HepG2 (cell line): ENCODE data around the gene STX12. TPM values are rescaled to one million over a fixed set of nuclear protein-coding genes. Genes with fewer than 3 reads are reported as not detected.
"Not testable (repeated sequence)": the region's sequence is repeated elsewhere in the genome, so short reads cannot be mapped to it uniquely, and the experiment has no call there.

Source experiments
- ATAC-seq: fragments of 200-7000 bp; cut with Tn5 transposase; 3 replicates; pipeline ENCODE4 v1.9.1; 2020; ENCODE audit warnings: mild to moderate bottlenecking, moderate library complexity
- BruUV-seq: library from RNA; stranded (reverse); fragments of 400-500 nt; replicated peaks from 2 replicates; lab custom pipeline; 2021; lab: Mats Ljungman, UMichigan
- CTCF ChIA-PET: fragments of 300-600 bp; formaldehyde crosslinking; extraction: SDS; loops from one replicate; lab custom pipeline; 2021; ENCODE audit warnings: low total read pairs, inconsistent platforms, low intra/inter-chr PET ratio; lab: Yijun Ruan, JAX
- POLR2A ChIA-PET: fragments of 350-600 bp; sonication (Branson Sonifier 250); formaldehyde crosslinking; loops from one replicate; lab custom pipeline; 2020; ENCODE audit warnings: antibody characterized with exemption, inconsistent platforms; lab: Yijun Ruan, JAX
- DNase-seq: peaks from one replicate; pipeline ENCODE4 v3.0.0-alpha.2; 2015; ENCODE audit warnings: low spot score
- FAIRE-seq: peaks from 3 replicates; lab custom pipeline; 2011; peaks lifted over from hg19 to GRCh38; lab: Jason Lieb, UNC
- H2AFZ ChIP-seq: one replicate; pipeline ENCODE4 v1.6.1; 2011; ENCODE audit warnings: low read length, inconsistent platforms
- H3K27ac ChIP-seq: fragments of 300-600 bp; 3 replicates; pipeline ENCODE4 v1.8.0; 2011; ENCODE audit warnings: mixed run types, mild to moderate bottlenecking, mixed read lengths, low read length, inconsistent platforms; ENCODE audit not compliant: insufficient read depth; ENCODE audit errors: extremely low read length
- H3K27me3 ChIP-seq, 2 experiments: fragments of 200-600 bp in 1 of 2; 2 replicates in 1 of 2; 3 replicates in 1 of 2; pipeline versions ENCODE4 v1.6.0 to v1.8.0; 2011; ENCODE audit warnings: low read length in 2 of 2, mild to moderate bottlenecking in 2 of 2, moderate library complexity in 2 of 2, inconsistent platforms in 1 of 2; ENCODE audit not compliant: insufficient read depth in 2 of 2, control insufficient read depth in 1 of 2
- H3K36me3 ChIP-seq, 2 experiments: fragments of 200-600 bp in 1 of 2; replicated peaks in 1 of 2; 2 replicates in 1 of 2; 3 replicates in 1 of 2; pipeline versions ENCODE4 v1.5.1 to v1.8.0; 2011; ENCODE audit warnings: low read length in 2 of 2, inconsistent platforms in 1 of 2; ENCODE audit not compliant: insufficient read depth in 2 of 2, control insufficient read depth in 1 of 2
- H3K4me1 ChIP-seq: 2 replicates; pipeline ENCODE4 v1.5.1; 2012; ENCODE audit warnings: low read length, inconsistent platforms; ENCODE audit not compliant: insufficient read depth
- H3K4me2 ChIP-seq: 2 replicates; pipeline ENCODE4 v1.6.0; 2011; ENCODE audit warnings: low read depth, low read length, inconsistent platforms
- H3K4me3 ChIP-seq, 3 experiments: fragments of 200-600 bp in 1 of 3; sonication (generic), shearing (Covaris generic) in 1 of 3; replicated peaks in 1 of 3; 2 replicates each; pipeline ENCODE4 v1.5.1; 2011 to 2016; ENCODE audit warnings: low read length in 3 of 3, inconsistent platforms in 2 of 3, low read depth in 2 of 3, mild to moderate bottlenecking in 2 of 3, control low read depth in 1 of 3, mixed read lengths in 1 of 3; ENCODE audit not compliant: insufficient read depth in 1 of 3
- H3K79me2 ChIP-seq: one replicate; pipeline ENCODE4 v1.6.1; 2011; ENCODE audit warnings: low read length, inconsistent platforms; ENCODE audit not compliant: insufficient read depth
- H3K9ac ChIP-seq: 2 replicates; pipeline ENCODE4 v1.6.0; 2011; ENCODE audit warnings: mild to moderate bottlenecking, low read depth, low read length, inconsistent platforms; ENCODE audit not compliant: insufficient read depth
- H3K9me3 ChIP-seq: 2 replicates; pipeline ENCODE4 v1.5.1; 2012; ENCODE audit warnings: mild to moderate bottlenecking, low read length
- H4K20me1 ChIP-seq: 2 replicates; pipeline ENCODE4 v1.6.0; 2011; ENCODE audit warnings: inconsistent platforms, mild to moderate bottlenecking, low read length, moderate library complexity; ENCODE audit not compliant: insufficient read depth
- LRRFIP1 ChIP-seq: sonication (generic); formaldehyde crosslinking; conservative IDR thresholded peaks from 2 replicates; pipeline ENCODE4 v1.4.0; 2020; ENCODE audit warnings: missing genetic modification reagents
- RNF2 ChIP-seq: fragments of 450-650 bp; conservative IDR thresholded peaks from 2 replicates; pipeline ENCODE4 v1.6.1; 2016; ENCODE audit warnings: low read depth
- SAFB2 ChIP-seq: sonication (generic); formaldehyde crosslinking; IDR thresholded peaks from 2 replicates; pipeline ENCODE4 v1.5.1; 2020; ENCODE audit warnings: missing genetic modification reagents, low read depth, mild to moderate bottlenecking, borderline replicate concordance
- TCF7L2 ChIP-seq: IDR thresholded peaks from 2 replicates; pipeline ENCODE4 v1.6.1; 2011; ENCODE audit warnings: mild to moderate bottlenecking, low read depth, low read length, moderate library complexity
- TMF1 ChIP-seq: sonication (generic); formaldehyde crosslinking; IDR thresholded peaks from 2 replicates; pipeline ENCODE4 v1.8.1; 2022; ENCODE audit warnings: low read depth, missing genetic modification reagents
- ZBTB43 ChIP-seq: sonication (generic); formaldehyde crosslinking; conservative IDR thresholded peaks from 2 replicates; pipeline ENCODE4 v1.4.0; 2020; ENCODE audit warnings: missing genetic modification reagents
- ZNF230 ChIP-seq: sonication (generic); formaldehyde crosslinking; IDR thresholded peaks from 2 replicates; pipeline ENCODE4 v1.4.0; 2020; ENCODE audit warnings: mild to moderate bottlenecking, missing genetic modification reagents
- WGBS: methylation state at CpG from one replicate; pipeline ENCODE4 v1.1.6; 2017; ENCODE audit warnings: low lambda C conversion rate; 5-methylcytosine and 5-hydroxymethylcytosine counted together
- in situ Hi-C: cut with HindIII; loops from 2 replicates; pipeline ENCODE4 v1.10.0; 2017; ENCODE audit warnings: low pct_unique_long_range_greater_than_20kb; ENCODE audit not compliant: extremely low pct_ligation_motif_present
- intact Hi-C: fragments of 100-400 bp; cut with micrococcal nuclease; formaldehyde crosslinking; loops from one replicate; pipeline ENCODE4 v1.10.0; 2022; ENCODE audit not compliant: unreplicated experiment
- polyA plus RNA-seq, 8 experiments: library from polyadenylated mRNA; depleted of rRNA in 3 of 8; stranded (reverse) in 7 of 8; unstranded in 1 of 8; fragments of >200 nt; fragmentation: Illumina TruSeq in 4 of 8; extraction: Trizol in 4 of 8; gene quantifications; 2 replicates each; pipeline versions ENCODE4 v1.2.1 to v1.2.3, GENCODE V29; 2011 to 2016; ENCODE audit warnings: low read depth in 4 of 8, missing spikeins in 1 of 8, mixed read lengths in 1 of 8; ENCODE audit not compliant: insufficient read depth in 1 of 8
- total RNA-seq, 5 experiments: library from RNA; depleted of rRNA; stranded (reverse); fragments of >200 nt; fragmentation: Illumina TruSeq; extraction: Trizol; gene quantifications; 2 replicates each; pipeline ENCODE4 v1.2.3, GENCODE V29; 2016; ENCODE audit warnings: low read depth in 1 of 5
- TF ChIP-seq, protein P1 (sequence below): sonication (generic); formaldehyde crosslinking; IDR thresholded peaks from 2 replicates; pipeline ENCODE4 v1.5.0; 2020; ENCODE audit warnings: missing genetic modification reagents, mild to moderate bottlenecking, borderline replicate concordance

Gene STX12
- total and polyA plus RNA-seq, 2 of the 13 experiments (the other 11 are each of a cell fraction or from before 2014, with no cell fraction given), result 9.0 to 19.7 TPM

GRCh38 chr1:27774654-27775053 lies 1.6 kb downstream of the STX12 start (continued):
- TF ChIP-seq LRRFIP1, result no peak
- TF ChIP-seq, protein P1, sequence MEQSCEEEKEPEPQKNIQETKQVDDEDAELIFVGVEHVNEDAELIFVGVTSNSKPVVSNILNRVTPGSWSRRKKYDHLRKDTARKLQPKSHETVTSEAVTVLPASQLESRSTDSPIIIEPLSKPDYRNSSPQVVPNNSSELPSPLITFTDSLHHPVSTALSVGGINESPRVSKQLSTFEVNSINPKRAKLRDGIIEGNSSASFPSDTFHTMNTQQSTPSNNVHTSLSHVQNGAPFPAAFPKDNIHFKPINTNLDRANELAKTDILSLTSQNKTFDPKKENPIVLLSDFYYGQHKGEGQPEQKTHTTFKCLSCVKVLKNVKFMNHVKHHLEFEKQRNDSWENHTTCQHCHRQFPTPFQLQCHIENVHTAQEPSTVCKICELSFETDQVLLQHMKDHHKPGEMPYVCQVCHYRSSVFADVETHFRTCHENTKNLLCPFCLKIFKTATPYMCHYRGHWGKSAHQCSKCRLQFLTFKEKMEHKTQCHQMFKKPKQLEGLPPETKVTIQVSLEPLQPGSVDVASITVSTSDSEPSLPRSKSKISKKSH (CRISPR knock-in tag), result no peak
- TF ChIP-seq ZNF230, result no peak
- TF ChIP-seq ZBTB43 (CRISPR knock-in tag), result no peak
- TF ChIP-seq TMF1 (CRISPR knock-in tag), result no peak
- no peak for TF ChIP-seq TCF7L2
- TF ChIP-seq SAFB2 (CRISPR knock-in tag), result no peak
- TF ChIP-seq RNF2, result no peak

DNA sequence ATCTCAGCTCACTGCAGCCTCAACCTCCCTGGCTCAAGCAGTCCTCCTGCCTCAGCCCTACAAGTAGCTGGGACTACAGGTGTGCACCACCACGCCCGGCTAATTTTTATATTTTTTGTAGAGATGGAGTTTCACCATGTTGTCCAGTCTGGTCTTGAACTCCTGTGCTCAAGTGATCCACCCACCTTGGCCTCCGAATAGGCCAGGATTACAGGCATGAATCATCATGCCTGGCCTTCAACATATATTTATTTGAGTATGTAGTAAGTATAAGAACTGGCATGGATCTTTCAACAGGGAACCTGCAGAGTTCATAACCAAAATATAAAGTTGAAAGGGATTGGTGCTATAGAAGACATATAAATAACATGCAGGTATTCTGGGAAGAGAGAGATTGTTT lies 2.3 kb downstream of the STX12 start:
- POLR2A ChIA-PET, CTCF ChIA-PET: not testable (repeated sequence)

More for the DNA sequence above, 2.3 kb downstream of the STX12 start:
- in situ Hi-C loops, H4K20me1 ChIP-seq, ATAC-seq, intact Hi-C loops, H3K36me3 ChIP-seq, FAIRE-seq, H3K27ac ChIP-seq, H2AFZ ChIP-seq, BruUV-seq, H3K4me2 ChIP-seq, H3K27me3 ChIP-seq, H3K9ac ChIP-seq, H3K9me3 ChIP-seq, H3K4me3 ChIP-seq, DNase-seq: not testable (repeated sequence)
- 99% methylated on average over 3 of the region's 3 CpGs for WGBS
- Histone ChIP-seq H3K4me1 (peaks cover 24% of the 10 kb centered on the region), H3K79me2 (peaks cover 23% of the 10 kb centered on the region)
